ENCODE results near the gene RASSF8. TPM values are rescaled to one million over a fixed set of nuclear protein-coding genes. Genes with fewer than 3 reads are reported as not detected.

Gene RASSF8
- total RNA-seq, 1 donor from 2014 or later = 35.3 TPM

DNA sequence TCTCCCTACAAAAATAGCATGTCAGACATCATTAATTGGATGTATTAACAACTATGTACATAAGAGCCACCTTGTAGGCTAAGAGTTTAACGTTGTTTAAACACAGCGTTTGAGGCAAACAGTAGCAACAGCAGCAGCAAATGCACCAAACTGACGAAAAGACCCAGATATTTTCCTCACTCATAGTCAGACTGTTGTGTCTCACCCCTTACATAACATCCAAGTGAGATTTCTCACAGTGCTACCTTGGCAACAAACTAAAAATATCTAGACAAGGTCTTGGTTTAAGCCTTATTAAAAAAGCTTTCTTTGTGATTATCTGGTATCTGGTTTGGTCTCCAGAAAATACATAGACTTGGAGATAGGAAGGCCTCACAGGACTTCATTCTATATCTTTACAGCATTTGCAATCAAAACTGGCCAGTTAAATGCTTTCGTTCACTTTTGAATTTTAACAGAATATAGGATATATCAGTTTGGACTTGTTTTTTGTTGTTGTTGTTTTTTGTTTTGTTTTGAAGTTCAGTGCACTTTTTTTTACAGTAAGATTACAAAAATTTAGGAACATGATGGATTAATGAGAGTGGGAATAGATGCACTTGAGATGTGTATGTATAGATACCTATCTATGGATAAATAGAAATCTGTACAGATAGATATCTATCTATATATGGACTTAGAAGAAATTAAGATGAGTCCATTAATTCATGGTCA is 162.2 kb downstream of the RASSF8 start:
- no peak for DNase-seq (ENCODE audit: low read depth)
- H3K4me3 ChIP-seq (ENCODE audit: low read depth, low read length) = no peak overlapping the region
- TF ChIP-seq, protein P1, sequence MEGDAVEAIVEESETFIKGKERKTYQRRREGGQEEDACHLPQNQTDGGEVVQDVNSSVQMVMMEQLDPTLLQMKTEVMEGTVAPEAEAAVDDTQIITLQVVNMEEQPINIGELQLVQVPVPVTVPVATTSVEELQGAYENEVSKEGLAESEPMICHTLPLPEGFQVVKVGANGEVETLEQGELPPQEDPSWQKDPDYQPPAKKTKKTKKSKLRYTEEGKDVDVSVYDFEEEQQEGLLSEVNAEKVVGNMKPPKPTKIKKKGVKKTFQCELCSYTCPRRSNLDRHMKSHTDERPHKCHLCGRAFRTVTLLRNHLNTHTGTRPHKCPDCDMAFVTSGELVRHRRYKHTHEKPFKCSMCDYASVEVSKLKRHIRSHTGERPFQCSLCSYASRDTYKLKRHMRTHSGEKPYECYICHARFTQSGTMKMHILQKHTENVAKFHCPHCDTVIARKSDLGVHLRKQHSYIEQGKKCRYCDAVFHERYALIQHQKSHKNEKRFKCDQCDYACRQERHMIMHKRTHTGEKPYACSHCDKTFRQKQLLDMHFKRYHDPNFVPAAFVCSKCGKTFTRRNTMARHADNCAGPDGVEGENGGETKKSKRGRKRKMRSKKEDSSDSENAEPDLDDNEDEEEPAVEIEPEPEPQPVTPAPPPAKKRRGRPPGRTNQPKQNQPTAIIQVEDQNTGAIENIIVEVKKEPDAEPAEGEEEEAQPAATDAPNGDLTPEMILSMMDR (IDR thresholded peaks at IDR 0.05; ENCODE audit: insufficient read depth, low read length, poor library complexity, severe bottlenecking) = no peak

DNA sequence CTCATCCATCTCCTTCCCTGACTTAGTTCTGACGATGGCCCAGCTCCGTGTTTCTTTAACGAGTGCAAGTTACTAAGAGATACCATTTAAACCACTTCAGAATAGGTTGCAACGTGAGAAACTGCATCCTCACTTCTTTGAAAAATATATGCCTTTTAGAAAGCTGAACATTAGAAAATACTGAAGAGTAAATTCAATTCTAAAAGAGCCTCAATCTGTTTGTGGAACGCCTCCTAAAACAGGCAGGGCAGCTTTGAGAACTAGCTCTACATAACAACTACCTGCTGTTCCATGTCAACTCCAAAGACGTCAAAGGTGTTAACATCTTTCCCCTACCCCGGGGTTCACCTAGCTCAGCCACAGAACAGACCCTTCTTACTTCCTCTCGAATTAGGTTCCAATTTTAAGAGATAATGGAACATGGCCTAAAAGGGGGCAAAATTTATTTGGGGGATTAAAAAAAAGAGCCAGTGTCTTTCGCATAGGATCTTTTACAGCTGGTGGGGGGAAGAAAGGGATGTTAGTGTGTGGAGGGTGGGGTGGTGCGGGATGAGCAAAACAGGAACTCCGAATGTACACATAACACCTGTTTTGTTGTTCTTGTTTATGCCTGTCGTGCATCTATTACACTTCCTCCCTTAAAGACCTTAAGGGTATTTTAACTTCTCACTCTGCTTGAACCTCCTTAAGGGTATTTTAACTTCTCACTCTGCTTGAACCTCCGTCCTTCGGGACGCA is 163.0 kb downstream of the RASSF8 start:
- TF ChIP-seq, protein P1 (IDR thresholded peaks at IDR 0.05; ENCODE audit: insufficient read depth, low read length, poor library complexity, severe bottlenecking) = no peak
- no peaks in the 10 kb centered on the region for H3K36me3 ChIP-seq (ENCODE audit: control insufficient read depth, insufficient read depth, low read length)
- H3K27me3 ChIP-seq (ENCODE audit: control insufficient read depth, insufficient read depth, low read length) = no peaks in the 10 kb centered on the region
- peak overlapping the region; percentile 53 for H3K4me3 ChIP-seq (ENCODE audit: low read depth, low read length)
- DNase-seq (ENCODE audit: low read depth) = no peak

More for the DNA sequence above, 162.2 kb downstream of the RASSF8 start:
- Histone ChIP-seq H3K27me3 (ENCODE audit: control insufficient read depth, insufficient read depth, low read length) (no peaks in the 10 kb centered on the region), H3K36me3 (ENCODE audit: control insufficient read depth, insufficient read depth, low read length) (no peaks in the 10 kb centered on the region)

DNA sequence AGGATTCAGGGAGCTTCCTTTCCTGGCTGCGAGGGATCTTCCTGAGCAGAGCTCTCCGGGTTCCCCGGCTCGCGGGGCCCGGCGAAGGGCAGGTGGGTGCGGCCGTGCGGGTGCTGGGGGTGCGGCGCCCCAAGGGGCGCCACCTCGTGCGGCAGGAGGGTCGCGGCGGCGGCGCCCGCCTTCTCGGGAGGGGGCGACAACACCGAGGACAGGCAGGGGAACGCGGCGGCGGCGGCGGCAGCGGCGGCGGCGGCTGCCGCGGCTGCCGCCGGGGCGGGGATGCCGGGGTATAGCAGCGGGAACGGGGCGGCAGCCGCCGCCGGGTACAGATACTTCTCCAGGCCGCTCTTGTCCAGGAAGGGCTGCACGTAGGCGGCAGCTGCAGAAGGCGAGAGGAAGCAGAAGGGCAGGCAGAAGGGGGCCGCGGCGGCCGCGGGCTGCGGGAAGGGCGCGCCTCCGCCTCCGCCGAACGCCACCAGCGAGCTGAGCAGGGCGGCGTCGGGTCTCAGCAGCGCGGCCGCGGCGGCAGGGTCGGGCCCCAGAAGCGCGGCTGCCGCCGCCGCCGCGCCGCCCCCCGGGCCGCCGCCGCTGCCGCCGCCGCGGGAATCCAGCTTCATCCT is 163.7 kb downstream of the RASSF8 start:
- Histone ChIP-seq H3K36me3 (ENCODE audit: control insufficient read depth, insufficient read depth, low read length) (no peaks in the 10 kb centered on the region), H3K27me3 (ENCODE audit: control insufficient read depth, insufficient read depth, low read length) (no peaks in the 10 kb centered on the region), H3K4me3 (ENCODE audit: low read depth, low read length) (peak overlapping the region; percentile 53)
- TF ChIP-seq, protein P1 (IDR thresholded peaks at IDR 0.05; ENCODE audit: insufficient read depth, low read length, poor library complexity, severe bottlenecking) = no peak
- no peak for DNase-seq (ENCODE audit: low read depth)

DNA sequence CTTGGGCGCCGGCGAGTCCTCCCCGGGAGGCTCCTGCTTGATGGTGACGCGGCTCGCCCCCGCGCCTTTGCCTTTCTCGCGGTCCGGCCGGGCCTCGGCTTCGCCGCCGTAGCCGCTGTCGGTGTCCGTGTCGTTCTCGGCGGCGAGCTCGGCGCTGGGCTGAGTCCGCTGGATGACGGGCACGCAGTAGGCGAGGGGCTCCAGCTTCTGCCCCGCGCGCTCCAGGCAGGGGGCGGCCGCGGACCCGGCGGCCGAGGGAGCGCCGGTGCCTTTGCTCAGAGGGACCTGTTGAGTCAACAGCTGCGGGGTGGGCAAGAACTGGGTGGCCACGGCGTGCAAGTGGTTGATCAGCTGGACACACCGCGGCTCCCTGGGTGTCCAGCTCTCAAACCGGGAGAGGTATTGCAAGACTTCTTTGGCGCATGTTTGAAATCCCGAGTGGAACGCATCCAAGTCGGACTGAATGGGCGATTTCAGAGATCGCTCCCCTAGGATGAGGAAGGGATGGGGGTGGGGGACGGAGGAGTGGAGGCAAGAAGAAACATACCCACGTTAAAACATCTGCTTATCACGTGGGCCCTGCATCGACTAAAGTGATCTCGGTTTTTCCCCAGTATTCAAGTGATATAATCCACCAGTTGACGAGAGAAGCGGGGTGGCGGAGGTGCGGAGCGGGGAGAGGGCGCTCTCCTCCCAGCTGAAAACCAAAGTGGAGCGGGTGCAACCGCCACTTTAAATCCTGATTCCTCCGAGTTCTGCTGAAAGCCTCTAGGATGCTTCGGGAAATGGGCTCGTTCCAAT is 164.4 kb downstream of the RASSF8 start:
- TF ChIP-seq, protein P1 (IDR thresholded peaks at IDR 0.05; ENCODE audit: insufficient read depth, low read length, poor library complexity, severe bottlenecking) = peak; percentile 51
- Histone ChIP-seq H3K4me3 (ENCODE audit: low read depth, low read length) (peak overlapping the region; percentile 53), H3K36me3 (ENCODE audit: control insufficient read depth, insufficient read depth, low read length) (no peaks in the 10 kb centered on the region), H3K27me3 (ENCODE audit: control insufficient read depth, insufficient read depth, low read length) (no peaks in the 10 kb centered on the region)
- DNase-seq (ENCODE audit: low read depth) = peak; percentile 25

DNA sequence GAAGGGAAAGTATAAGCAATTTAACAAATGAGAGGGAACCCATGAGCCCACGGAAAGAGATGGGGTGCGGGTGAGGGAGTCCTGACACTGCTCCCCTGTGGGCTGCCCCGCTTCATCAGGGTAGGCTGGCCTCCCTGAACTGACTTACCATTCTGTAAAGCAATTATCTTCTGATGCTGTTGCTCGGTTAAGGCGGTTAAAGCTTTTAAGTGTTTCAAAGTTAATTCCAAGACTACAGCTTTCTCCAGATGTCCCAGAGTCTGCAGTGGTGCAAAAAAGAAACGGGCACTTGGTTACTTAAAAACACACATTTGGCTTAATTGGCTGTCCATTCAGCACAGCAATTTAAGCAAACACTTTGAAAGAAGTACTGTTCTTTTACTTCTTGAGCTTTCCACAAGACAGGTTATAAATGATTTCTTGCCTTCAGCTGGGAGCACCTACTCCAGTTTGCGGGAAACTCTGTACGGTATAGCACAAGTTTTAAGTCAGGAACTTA is 165.0 kb downstream of the RASSF8 start:
- TF ChIP-seq, protein P1 (IDR thresholded peaks at IDR 0.05; ENCODE audit: insufficient read depth, low read length, poor library complexity, severe bottlenecking) = no peak
- H3K36me3 ChIP-seq (ENCODE audit: control insufficient read depth, insufficient read depth, low read length) = no peaks in the 10 kb centered on the region
- H3K27me3 ChIP-seq (ENCODE audit: control insufficient read depth, insufficient read depth, low read length) = no peaks in the 10 kb centered on the region
- peak overlapping the region; percentile 53 for H3K4me3 ChIP-seq (ENCODE audit: low read depth, low read length)
- no peak for DNase-seq (ENCODE audit: low read depth)
